GM10248 (cell line): ENCODE measurements around the gene GPR3.

ENCODE experiments used
- CTCF ChIA-PET: fragments of 300-600 bp; sonication (Branson Sonifier 250); formaldehyde crosslinking; extraction: SDS; loops from one replicate; lab custom pipeline; 2021; ENCODE audit warnings: antibody characterized with exemption; lab: Yijun Ruan, JAX
- POLR2A ChIA-PET: fragments of 350-650 bp; sonication (Branson Sonifier 250); formaldehyde crosslinking; extraction: SDS; loops from one replicate; lab custom pipeline; 2020; ENCODE audit warnings: antibody characterized with exemption; lab: Yijun Ruan, JAX
- DNase-seq: peaks from one replicate; pipeline ENCODE4 v3.0.0; 2012; ENCODE audit errors: extremely low spot score
- CTCF ChIP-seq: IDR thresholded peaks from 2 replicates; pipeline ENCODE4 v1.5.1; 2012; ENCODE audit warnings: mild to moderate bottlenecking, low read depth; ENCODE audit errors: extremely low read depth, missing control alignments, control extremely low read depth

GPR3 gene

GRCh38 chr1:27358038-27358927, 34.1 kb upstream of the GPR3 start:
- ChIA-PET POLR2A (interaction anchor here (0.6 kb wide), 1 partner anchor 251 kb away, joined by 3 read pairs; no protein-coding TSS in a partner anchor), CTCF (interaction anchor here (0.7 to 9.1 kb wide), 26 partner anchors 9 to 256 kb away, joined by 3 to 112 read pairs (median 5); partner anchors contain the start of genes AHDC1, CD164L2, GPR3 and MAP3K6)
- TF ChIP-seq CTCF: no peak
- no peak for DNase-seq

GRCh38 chr1:27358928-27359313, 33.5 kb upstream of the GPR3 start:
- no peak for DNase-seq
- TF ChIP-seq CTCF: no peak
- POLR2A ChIA-PET: interaction anchor here (1.2 kb wide), 1 partner anchor 25 kb away, joined by 4 read pairs; no protein-coding TSS in a partner anchor
- CTCF ChIA-PET: interaction anchor here (0.9 to 9.1 kb wide), 13 partner anchors 10 to 246 kb away, joined by 3 to 112 read pairs (median 17); partner anchors contain the start of genes CD164L2, GPR3, MAP3K6 and SLC9A1

- CTCF ChIA-PET: interaction anchor here (0.8 to 9.1 kb wide), 4 partner anchors 17 to 246 kb away, joined by 3 to 112 read pairs (median 22); partner anchors contain the start of gene SYTL1
- TF ChIP-seq CTCF: no peak
- DNase-seq: no peak
- POLR2A ChIA-PET: interaction anchor here (1.2 kb wide), 1 partner anchor 26 kb away, joined by 4 read pairs; no protein-coding TSS in a partner anchor
Observed at GRCh38 chr1:27359822-27360158, 32.6 kb upstream of the GPR3 start.

- POLR2A ChIA-PET: interaction anchor here (1.2 kb wide), 1 partner anchor 26 kb away, joined by 4 read pairs; no protein-coding TSS in a partner anchor
- CTCF ChIA-PET: interaction anchor here (0.8 to 9.1 kb wide), 5 partner anchors 17 to 247 kb away, joined by 3 to 112 read pairs (median 6); partner anchors contain the start of gene SYTL1
- TF ChIP-seq CTCF: no peak
- peak; percentile 74 for DNase-seq
Observed at GRCh38 chr1:27360159-27361043, 32.0 kb upstream of the GPR3 start.

- DNase-seq: no peak
- ChIA-PET POLR2A (no interaction called here), CTCF (interaction anchor here (1.5 to 9.1 kb wide), 5 partner anchors 18 to 246 kb away, joined by 5 to 112 read pairs (median 6); partner anchors contain the start of gene SYTL1)
- no peak for TF ChIP-seq CTCF
Observed at GRCh38 chr1:27361044-27361402, 31.4 kb upstream of the GPR3 start.
